AG04450 (cell line): ENCODE measurements around the gene GPR55. TPM values are rescaled to one million over a fixed set of nuclear protein-coding genes. Genes with fewer than 3 reads are reported as not detected.

Experiments
- CTCF ChIA-PET: fragments of 300-600, 350-600 bp; formaldehyde crosslinking; extraction: SDS; loops from one replicate; lab custom pipeline; 2022; ENCODE audit warnings: antibody characterized with exemption, inconsistent platforms; lab: Charles Lee
- POLR2A ChIA-PET: fragments of 350-600 bp; formaldehyde crosslinking; extraction: SDS; loops from one replicate; lab custom pipeline; 2021; ENCODE audit warnings: antibody characterized with exemption, inconsistent platforms; lab: Yijun Ruan, JAX
- DNase-seq: peaks from one replicate; pipeline ENCODE4 v3.0.0-alpha.2; 2011; ENCODE audit warnings: low read depth, low spot score
- H3K27ac ChIP-seq: one replicate; pipeline ENCODE4 v1.5.1; 2012; ENCODE audit warnings: low read depth, low read length, control low read depth
- H3K27me3 ChIP-seq: one replicate; pipeline ENCODE4 v1.6.0; 2012; ENCODE audit warnings: low read length; ENCODE audit not compliant: control insufficient read depth, insufficient read depth
- H3K4me3 ChIP-seq: 2 replicates; pipeline ENCODE4 v1.5.1; 2011; ENCODE audit warnings: mild to moderate bottlenecking, low read depth, low read length, control low read depth
- H3K9me3 ChIP-seq: 2 replicates; pipeline ENCODE4 v1.5.1; 2012; ENCODE audit warnings: low read length; ENCODE audit not compliant: control insufficient read depth, insufficient read depth
- polyA plus RNA-seq: library from polyadenylated mRNA; depleted of rRNA; stranded (reverse); fragments of >200 nt; gene quantifications from 2 replicates; pipeline ENCODE4 v1.2.3, GENCODE V29; 2011
- TF ChIP-seq, protein P1 (sequence below): IDR thresholded peaks from 2 replicates; pipeline ENCODE4 v1.5.1; 2011; ENCODE audit warnings: low read depth, low read length, control low read depth, inconsistent platforms

GPR55 gene
- polyA plus RNA-seq, 1 experiment: not detected

DNA sequence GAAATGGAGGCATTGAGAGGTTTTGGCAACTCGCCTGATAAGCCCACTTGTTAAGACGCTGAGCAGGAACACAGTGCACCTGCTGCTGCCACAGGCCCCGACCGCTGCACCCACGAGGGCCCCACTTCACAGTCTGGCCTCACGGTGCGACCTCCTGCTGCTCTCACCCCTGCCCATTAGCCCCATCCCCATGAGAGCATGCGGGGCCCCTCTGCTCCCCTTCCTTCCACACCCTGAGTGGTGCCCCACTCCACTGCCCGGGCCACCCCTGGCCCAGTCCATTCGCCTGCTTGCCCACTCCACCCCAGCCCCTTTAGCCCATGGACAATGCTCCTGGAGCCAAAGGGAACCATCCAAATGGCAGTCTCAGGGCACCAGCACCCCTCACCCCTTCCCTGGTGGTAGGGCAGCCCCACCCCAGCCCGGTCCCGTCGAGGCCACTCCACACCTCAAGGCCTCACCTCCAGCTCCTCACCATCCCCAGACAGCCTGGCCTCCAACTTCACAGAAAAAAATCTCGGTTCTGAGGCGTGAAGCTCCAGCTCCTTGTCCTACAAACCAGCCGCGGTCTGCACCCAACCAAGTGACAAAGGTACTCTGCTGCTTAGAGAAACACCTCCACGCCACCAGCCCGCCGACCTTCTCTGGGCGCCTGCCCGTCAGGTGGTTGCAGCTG is 6.7 kb upstream of the GPR55 start:
- TF ChIP-seq, protein P1, sequence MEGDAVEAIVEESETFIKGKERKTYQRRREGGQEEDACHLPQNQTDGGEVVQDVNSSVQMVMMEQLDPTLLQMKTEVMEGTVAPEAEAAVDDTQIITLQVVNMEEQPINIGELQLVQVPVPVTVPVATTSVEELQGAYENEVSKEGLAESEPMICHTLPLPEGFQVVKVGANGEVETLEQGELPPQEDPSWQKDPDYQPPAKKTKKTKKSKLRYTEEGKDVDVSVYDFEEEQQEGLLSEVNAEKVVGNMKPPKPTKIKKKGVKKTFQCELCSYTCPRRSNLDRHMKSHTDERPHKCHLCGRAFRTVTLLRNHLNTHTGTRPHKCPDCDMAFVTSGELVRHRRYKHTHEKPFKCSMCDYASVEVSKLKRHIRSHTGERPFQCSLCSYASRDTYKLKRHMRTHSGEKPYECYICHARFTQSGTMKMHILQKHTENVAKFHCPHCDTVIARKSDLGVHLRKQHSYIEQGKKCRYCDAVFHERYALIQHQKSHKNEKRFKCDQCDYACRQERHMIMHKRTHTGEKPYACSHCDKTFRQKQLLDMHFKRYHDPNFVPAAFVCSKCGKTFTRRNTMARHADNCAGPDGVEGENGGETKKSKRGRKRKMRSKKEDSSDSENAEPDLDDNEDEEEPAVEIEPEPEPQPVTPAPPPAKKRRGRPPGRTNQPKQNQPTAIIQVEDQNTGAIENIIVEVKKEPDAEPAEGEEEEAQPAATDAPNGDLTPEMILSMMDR: no peak
- ChIA-PET POLR2A (no interaction called here), CTCF (interaction anchor here (1.3 kb wide), 1 partner anchor 29 kb away, joined by 3 read pairs; no protein-coding TSS in a partner anchor)
- Histone ChIP-seq H3K27ac (no peak overlapping the region), H3K27me3 (peaks cover 31% of the 10 kb centered on the region), H3K4me3 (no peak overlapping the region), H3K9me3 (no peaks in the 10 kb centered on the region; the same call in 1 of the 2 replicates)
- no peak for DNase-seq

GRCh38 chr2:230930928-230931555 is 6.0 kb upstream of the GPR55 start:
- POLR2A ChIA-PET: no interaction called here

DNA sequence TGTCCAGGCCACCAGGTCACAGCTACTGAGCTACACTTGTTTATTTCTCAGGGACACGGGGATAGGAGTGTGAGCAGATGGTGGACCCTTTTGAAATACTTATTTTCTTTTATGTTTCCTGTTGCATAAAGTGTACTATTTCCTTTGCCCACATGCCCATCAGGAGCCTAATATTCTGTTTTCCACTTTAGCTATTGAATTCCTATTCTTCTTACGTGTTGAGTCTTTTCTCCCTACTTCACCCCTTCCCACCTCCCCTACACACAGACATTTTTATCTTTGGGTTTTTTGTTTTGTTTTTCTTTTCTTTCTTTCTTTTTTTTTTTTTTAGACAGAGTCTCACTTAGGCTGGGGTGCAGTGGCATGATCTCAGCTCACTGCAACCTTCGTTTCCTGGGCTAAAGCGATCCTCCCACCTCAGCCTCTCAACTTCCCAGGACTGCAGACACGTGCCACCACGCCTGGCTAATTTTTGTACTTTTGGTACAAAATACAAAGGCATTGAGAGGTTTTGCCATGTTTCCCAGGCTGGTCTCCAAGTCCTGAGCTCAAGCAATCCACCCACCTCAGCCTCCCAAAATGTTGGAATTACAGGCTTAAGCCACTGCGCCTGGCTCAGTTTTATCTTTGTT is 5.2 kb upstream of the GPR55 start:
- H3K27ac ChIP-seq: no peak overlapping the region
- H3K9me3 ChIP-seq: no peaks in the 10 kb centered on the region; the same call in 1 of the 2 replicates
- CTCF ChIA-PET: interaction anchor here (0.6 to 1.3 kb wide), 2 partner anchors 28 to 57 kb away, joined by 3 to 4 read pairs; no protein-coding TSS in a partner anchor
- no peak overlapping the region for H3K4me3 ChIP-seq
- DNase-seq: no peak
- H3K27me3 ChIP-seq: peaks cover 29% of the 10 kb centered on the region
- POLR2A ChIA-PET: no interaction called here
- TF ChIP-seq, protein P1: no peak

More at GRCh38 chr2:230930928-230931555, 6.0 kb upstream of the GPR55 start:
- CTCF ChIA-PET: interaction anchor here (1.3 kb wide), 1 partner anchor 56 kb away, joined by 4 read pairs; no protein-coding TSS in a partner anchor
- no peak for DNase-seq
- Histone ChIP-seq H3K9me3 (no peaks in the 10 kb centered on the region; the same call in 1 of the 2 replicates), H3K27me3 (peaks cover 31% of the 10 kb centered on the region), H3K4me3 (no peak overlapping the region), H3K27ac (no peak overlapping the region)
- TF ChIP-seq, protein P1: no peak

- Histone ChIP-seq H3K27ac (no peak overlapping the region), H3K27me3 (peaks cover 28% of the 10 kb centered on the region), H3K4me3 (no peak overlapping the region), H3K9me3 (no peaks in the 10 kb centered on the region; the same call in 1 of the 2 replicates)
- POLR2A ChIA-PET: no interaction called here
- CTCF ChIA-PET: interaction anchor here (0.6 to 1.3 kb wide), 3 partner anchors 27 to 522 kb away, joined by 3 to 10 read pairs (median 4); no protein-coding TSS in a partner anchor
- TF ChIP-seq, protein P1: no peak
- DNase-seq: no peak
Measured at GRCh38 chr2:230929381-230930148, 4.5 kb upstream of the GPR55 start.
